Upper lobe of left lung (tissue), 4 donors: ENCODE measurements around the gene ITGB7.

Source experiments
- EP300 ChIP-seq, 4 donors: sonication (generic); formaldehyde crosslinking; IDR thresholded peaks; one replicate each; pipeline ENCODE4 v1.5.1; 2017; ENCODE audit warnings: antibody characterized with exemption in 4 of 4, control low read depth in 2 of 4
- POLR2AphosphoS5 ChIP-seq, 2 donors: sonication (generic); formaldehyde crosslinking; IDR thresholded peaks; one replicate each; pipeline ENCODE4 v1.5.1; 2017; ENCODE audit warnings: antibody characterized with exemption in 2 of 2
- TF ChIP-seq, protein P1 (sequence below), 6 experiments: fragments of 450-650 bp in 4 of 6; fragments of 200-600 bp in 2 of 6; sonication (generic) in 2 of 6; IDR thresholded peaks; one replicate each; pipeline ENCODE4 v1.5.1; 2016 to 2019; ENCODE audit warnings: antibody characterized with exemption in 6 of 6

DNA sequence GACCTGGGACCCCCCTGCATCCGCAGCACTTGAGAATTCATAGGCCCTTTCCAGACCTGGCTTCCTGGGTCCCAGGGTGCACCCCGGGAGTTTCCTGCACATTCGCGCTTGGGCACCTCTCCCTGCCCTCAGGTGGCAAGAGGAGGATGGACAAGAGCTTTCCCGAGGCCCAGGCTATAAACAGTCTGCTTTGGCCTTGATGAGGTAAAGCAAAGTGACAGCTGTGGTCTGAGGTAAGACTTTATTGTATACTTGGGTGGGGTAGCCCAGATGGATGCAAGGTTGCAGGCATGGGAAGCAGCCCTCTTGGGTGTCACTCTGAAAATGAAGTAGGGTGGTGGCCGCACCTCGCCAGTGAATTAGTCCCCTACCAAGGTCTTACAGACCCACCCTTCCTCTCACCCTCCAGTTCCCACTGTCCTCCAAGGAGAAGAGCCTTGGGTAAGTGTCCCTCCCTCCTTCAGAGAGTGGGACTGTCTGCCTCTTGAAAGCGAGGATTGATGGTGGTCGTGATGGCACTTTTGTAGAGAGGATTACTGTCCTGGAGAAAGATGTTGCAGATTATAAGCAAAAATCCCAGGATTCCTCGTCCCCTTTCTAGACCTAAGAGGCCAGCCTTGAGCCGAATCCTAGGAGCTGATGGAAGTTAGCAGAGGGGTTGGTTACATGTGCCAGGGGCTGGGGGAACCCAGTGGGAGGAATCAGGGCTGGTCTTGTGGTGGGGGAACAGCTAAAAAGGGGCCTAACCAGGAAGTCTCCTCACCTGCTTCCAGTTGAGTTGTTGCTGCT, 15.8 kb downstream of the ITGB7 start:
- TF ChIP-seq POLR2AphosphoS5 (IDR thresholded peaks at IDR 0.05) = no peak
- TF ChIP-seq, protein P1, sequence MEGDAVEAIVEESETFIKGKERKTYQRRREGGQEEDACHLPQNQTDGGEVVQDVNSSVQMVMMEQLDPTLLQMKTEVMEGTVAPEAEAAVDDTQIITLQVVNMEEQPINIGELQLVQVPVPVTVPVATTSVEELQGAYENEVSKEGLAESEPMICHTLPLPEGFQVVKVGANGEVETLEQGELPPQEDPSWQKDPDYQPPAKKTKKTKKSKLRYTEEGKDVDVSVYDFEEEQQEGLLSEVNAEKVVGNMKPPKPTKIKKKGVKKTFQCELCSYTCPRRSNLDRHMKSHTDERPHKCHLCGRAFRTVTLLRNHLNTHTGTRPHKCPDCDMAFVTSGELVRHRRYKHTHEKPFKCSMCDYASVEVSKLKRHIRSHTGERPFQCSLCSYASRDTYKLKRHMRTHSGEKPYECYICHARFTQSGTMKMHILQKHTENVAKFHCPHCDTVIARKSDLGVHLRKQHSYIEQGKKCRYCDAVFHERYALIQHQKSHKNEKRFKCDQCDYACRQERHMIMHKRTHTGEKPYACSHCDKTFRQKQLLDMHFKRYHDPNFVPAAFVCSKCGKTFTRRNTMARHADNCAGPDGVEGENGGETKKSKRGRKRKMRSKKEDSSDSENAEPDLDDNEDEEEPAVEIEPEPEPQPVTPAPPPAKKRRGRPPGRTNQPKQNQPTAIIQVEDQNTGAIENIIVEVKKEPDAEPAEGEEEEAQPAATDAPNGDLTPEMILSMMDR (IDR thresholded peaks at IDR 0.05) = no peak
- no peak for TF ChIP-seq EP300 (IDR thresholded peaks at IDR 0.05)
